ENCODE results near the gene GMNN.

DNA sequence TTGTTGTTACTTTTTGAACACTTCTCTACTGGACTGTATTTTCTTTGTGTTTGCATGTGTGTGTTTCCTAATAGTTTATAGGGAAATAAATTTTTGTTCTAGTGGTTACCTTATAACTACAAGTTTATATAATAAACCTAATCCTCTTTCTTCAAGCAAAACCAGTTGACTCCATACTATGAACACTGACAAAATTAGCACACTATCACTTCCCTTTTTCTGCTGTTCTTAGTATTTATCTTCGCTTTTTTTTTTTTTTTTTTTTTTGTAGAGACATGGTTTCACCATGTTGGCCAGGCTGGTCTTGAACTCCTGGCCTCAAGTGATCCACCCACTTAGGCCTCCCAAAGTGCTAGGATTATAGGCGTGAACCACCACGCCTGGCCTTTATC lies 30.8 kb upstream of the GMNN start:
- TF ChIP-seq, protein P1, sequence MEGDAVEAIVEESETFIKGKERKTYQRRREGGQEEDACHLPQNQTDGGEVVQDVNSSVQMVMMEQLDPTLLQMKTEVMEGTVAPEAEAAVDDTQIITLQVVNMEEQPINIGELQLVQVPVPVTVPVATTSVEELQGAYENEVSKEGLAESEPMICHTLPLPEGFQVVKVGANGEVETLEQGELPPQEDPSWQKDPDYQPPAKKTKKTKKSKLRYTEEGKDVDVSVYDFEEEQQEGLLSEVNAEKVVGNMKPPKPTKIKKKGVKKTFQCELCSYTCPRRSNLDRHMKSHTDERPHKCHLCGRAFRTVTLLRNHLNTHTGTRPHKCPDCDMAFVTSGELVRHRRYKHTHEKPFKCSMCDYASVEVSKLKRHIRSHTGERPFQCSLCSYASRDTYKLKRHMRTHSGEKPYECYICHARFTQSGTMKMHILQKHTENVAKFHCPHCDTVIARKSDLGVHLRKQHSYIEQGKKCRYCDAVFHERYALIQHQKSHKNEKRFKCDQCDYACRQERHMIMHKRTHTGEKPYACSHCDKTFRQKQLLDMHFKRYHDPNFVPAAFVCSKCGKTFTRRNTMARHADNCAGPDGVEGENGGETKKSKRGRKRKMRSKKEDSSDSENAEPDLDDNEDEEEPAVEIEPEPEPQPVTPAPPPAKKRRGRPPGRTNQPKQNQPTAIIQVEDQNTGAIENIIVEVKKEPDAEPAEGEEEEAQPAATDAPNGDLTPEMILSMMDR (IDR thresholded peaks at IDR 0.05; ENCODE audit: low read depth, low read length) = no peak
- TF ChIP-seq EZH2phosphoT487 (IDR thresholded peaks at IDR 0.05; ENCODE audit: low read depth) = no peak

Measured in OCI-LY3 (cell line).